ENCODE data around the gene GATA3.

DNA sequence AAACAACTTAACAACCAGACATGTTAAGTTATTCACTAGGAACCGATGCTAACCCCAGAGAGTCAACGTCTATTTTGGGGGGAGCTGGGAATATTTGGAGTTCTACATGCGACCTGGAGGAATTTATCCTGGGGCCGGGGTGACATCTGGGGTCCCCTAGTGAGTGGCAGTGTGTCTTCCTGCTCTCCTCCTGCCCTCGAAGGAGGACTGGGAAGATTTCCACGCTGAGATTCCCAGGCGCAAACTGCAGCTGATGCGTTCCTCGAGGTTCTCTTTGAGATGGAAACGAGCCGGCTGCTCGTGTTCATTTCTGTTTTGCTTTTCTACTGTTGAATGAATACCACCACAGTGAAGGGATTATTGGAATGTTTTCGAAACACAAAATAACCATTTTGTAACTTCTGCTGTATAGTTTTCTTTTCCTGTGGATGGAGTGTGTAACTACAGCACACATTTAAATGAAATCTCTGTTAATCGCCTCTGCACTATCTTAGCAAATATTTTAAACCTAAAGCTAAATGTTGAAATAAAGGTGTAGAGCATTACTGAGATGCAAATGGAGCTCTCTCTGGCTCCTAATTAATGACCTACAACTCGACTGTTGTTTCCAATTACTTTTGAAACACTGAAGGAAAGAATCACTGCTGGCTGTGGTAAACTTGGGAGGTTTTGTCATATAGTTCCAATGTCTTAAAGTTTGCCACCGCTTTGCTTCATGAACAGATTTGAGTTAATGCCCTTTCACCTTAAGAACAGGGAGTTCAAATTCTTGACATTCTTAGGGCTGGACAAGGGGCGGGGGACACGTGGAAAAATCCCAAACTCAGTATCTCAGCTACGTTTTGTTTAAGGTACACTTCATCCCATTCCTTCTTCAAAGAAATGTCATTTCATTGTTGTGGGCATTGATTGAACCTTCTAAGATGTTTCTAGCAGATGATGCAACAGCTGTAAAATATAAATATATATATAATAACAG is 21.1 kb downstream of the GATA3 start:
- no peak for TF ChIP-seq GATA3 (IDR thresholded peaks at IDR 0.05; ENCODE audit: low read depth, low read length)
- no peak for TF ChIP-seq GATA2 (IDR thresholded peaks at IDR 0.05; ENCODE audit: low read depth, low read length)
